Ishikawa (cell line): ENCODE results near the gene MRPS2.

Experiments
- CEBPB ChIP-seq: IDR thresholded peaks from 2 replicates; pipeline ENCODE4 v1.6.1; 2012
- CREB1 ChIP-seq: IDR thresholded peaks from 2 replicates; pipeline ENCODE4 v1.6.1; 2012; ENCODE audit warnings: low read depth
- EGR1 ChIP-seq: IDR thresholded peaks from 2 replicates; pipeline ENCODE4 v1.6.1; 2012
- EP300 ChIP-seq: IDR thresholded peaks from 2 replicates; pipeline ENCODE4 v1.6.1; 2012; ENCODE audit warnings: borderline replicate concordance
- NFIC ChIP-seq: IDR thresholded peaks from 2 replicates; pipeline ENCODE4 v1.6.1; 2012
- RAD21 ChIP-seq: IDR thresholded peaks from 2 replicates; pipeline ENCODE4 v1.6.1; 2012; ENCODE audit warnings: low read depth
- TAF1 ChIP-seq: IDR thresholded peaks from 2 replicates; pipeline ENCODE4 v1.6.1; 2012; ENCODE audit warnings: low read depth, mild to moderate bottlenecking
- TCF12 ChIP-seq: IDR thresholded peaks from 2 replicates; pipeline ENCODE4 v1.6.1; 2012; ENCODE audit warnings: low read depth
- USF1 ChIP-seq: IDR thresholded peaks from 2 replicates; pipeline ENCODE4 v1.6.1; 2012
- YY1 ChIP-seq: IDR thresholded peaks from 2 replicates; pipeline ENCODE4 v1.6.1; 2012; ENCODE audit warnings: low read depth
- TF ChIP-seq, protein P1 (sequence below): IDR thresholded peaks from 2 replicates; pipeline ENCODE4 v1.6.1; 2012; ENCODE audit warnings: low read depth, mild to moderate bottlenecking

DNA sequence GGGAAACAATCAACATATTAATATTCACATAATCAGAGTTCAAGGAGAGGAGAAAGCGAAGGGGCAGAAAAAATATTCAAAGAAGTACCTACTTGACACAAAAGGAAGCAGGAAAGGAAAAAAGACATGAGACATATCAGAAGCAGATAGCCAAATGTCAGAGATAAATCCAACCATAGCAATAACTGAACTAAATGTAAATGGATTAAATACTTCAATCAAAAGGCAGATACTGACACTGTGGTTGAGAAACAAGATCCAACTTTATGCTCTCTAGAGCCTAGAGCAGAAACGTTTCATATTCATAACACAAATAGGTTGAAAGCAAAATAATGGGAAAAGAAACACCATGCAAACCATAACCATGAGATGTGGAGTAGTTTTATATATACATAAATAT lies 9.0 kb downstream of the MRPS2 start:
- no peak for TF ChIP-seq USF1
- TF ChIP-seq RAD21: no peak
- TF ChIP-seq NFIC: no peak
- TF ChIP-seq EGR1: no peak
- TF ChIP-seq CEBPB: no peak
- TF ChIP-seq, protein P1, sequence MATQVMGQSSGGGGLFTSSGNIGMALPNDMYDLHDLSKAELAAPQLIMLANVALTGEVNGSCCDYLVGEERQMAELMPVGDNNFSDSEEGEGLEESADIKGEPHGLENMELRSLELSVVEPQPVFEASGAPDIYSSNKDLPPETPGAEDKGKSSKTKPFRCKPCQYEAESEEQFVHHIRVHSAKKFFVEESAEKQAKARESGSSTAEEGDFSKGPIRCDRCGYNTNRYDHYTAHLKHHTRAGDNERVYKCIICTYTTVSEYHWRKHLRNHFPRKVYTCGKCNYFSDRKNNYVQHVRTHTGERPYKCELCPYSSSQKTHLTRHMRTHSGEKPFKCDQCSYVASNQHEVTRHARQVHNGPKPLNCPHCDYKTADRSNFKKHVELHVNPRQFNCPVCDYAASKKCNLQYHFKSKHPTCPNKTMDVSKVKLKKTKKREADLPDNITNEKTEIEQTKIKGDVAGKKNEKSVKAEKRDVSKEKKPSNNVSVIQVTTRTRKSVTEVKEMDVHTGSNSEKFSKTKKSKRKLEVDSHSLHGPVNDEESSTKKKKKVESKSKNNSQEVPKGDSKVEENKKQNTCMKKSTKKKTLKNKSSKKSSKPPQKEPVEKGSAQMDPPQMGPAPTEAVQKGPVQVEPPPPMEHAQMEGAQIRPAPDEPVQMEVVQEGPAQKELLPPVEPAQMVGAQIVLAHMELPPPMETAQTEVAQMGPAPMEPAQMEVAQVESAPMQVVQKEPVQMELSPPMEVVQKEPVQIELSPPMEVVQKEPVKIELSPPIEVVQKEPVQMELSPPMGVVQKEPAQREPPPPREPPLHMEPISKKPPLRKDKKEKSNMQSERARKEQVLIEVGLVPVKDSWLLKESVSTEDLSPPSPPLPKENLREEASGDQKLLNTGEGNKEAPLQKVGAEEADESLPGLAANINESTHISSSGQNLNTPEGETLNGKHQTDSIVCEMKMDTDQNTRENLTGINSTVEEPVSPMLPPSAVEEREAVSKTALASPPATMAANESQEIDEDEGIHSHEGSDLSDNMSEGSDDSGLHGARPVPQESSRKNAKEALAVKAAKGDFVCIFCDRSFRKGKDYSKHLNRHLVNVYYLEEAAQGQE: no peak
- TF ChIP-seq TAF1: no peak
- TF ChIP-seq YY1: no peak
- TF ChIP-seq CREB1: no peak
- no peak for TF ChIP-seq TCF12
- no peak for TF ChIP-seq EP300
